ENCODE measurements around the gene DLK1.

Gene DLK1

GRCh38 chr14:100747736-100748135 lies 21.0 kb downstream of the DLK1 start:
- no peak for DNase-seq (ENCODE audit: extremely low read depth, low read depth)
- no peak for TF ChIP-seq CTCF (IDR thresholded peaks at IDR 0.05; ENCODE audit: low read depth, low read length)

- no peak for DNase-seq (ENCODE audit: extremely low read depth, low read depth)
- no peak for TF ChIP-seq CTCF (IDR thresholded peaks at IDR 0.05; ENCODE audit: low read depth, low read length)
These were observed 21.7 kb downstream of the DLK1 start for GRCh38 chr14:100748403-100748802.

GRCh38 chr14:100748944-100749343 lies 22.3 kb downstream of the DLK1 start:
- DNase-seq (ENCODE audit: extremely low read depth, low read depth), result no peak
- no peak for TF ChIP-seq CTCF (IDR thresholded peaks at IDR 0.05; ENCODE audit: low read depth, low read length)

- TF ChIP-seq CTCF (IDR thresholded peaks at IDR 0.05; ENCODE audit: low read depth, low read length), result no peak
- DNase-seq (ENCODE audit: extremely low read depth, low read depth), result no peak
These were observed 23.4 kb downstream of the DLK1 start for GRCh38 chr14:100749967-100750597.

GRCh38 chr14:100750762-100751699 lies 24.3 kb downstream of the DLK1 start:
- no peak for DNase-seq (ENCODE audit: extremely low read depth, low read depth)
- TF ChIP-seq CTCF (IDR thresholded peaks at IDR 0.05; ENCODE audit: low read depth, low read length), result no peak

- DNase-seq (ENCODE audit: extremely low read depth, low read depth), result no peak
- TF ChIP-seq CTCF (IDR thresholded peaks at IDR 0.05; ENCODE audit: low read depth, low read length), result no peak
These were observed 27.3 kb downstream of the DLK1 start for GRCh38 chr14:100754020-100754419.

- no peak for DNase-seq (ENCODE audit: extremely low read depth, low read depth)
These were observed 29.0 kb downstream of the DLK1 start for GRCh38 chr14:100755649-100756048.

More at GRCh38 chr14:100755649-100756048, 29.0 kb downstream of the DLK1 start:
- TF ChIP-seq CTCF (IDR thresholded peaks at IDR 0.05; ENCODE audit: low read depth, low read length), result no peak
